Prostate gland (tissue), 2 donors: ENCODE data around the gene UBAC1. TPM values are rescaled to one million over a fixed set of nuclear protein-coding genes. Genes with fewer than 3 reads are reported as not detected.
"Not testable (repeated sequence)": the region's sequence is repeated elsewhere in the genome, so short reads cannot be mapped to it uniquely, and the experiment has no call there.

Source experiments
- DNase-seq: peaks from one replicate; pipeline ENCODE4 v3.0.0-alpha.2; 2019; ENCODE audit warnings: low spot score
- H3K27ac ChIP-seq, 2 donors: fragments of 200-600 bp; sonication (generic); 2 replicates each; pipeline ENCODE4 v1.5.1; 2017 to 2019
- H3K27me3 ChIP-seq: fragments of 200-600 bp; sonication (generic); replicated peaks from 2 replicates; pipeline ENCODE4 v1.5.1; 2019; ENCODE audit not compliant: insufficient read depth
- H3K36me3 ChIP-seq, 2 donors: fragments of 200-600 bp; sonication (generic); 1 replicate in 1 of 2; 2 replicates in 1 of 2; pipeline versions ENCODE4 v1.5.1 to v1.8.1; 2017 to 2019
- H3K4me1 ChIP-seq: fragments of 200-600 bp; sonication (generic); replicated peaks from 2 replicates; pipeline ENCODE4 v1.5.1; 2019
- H3K4me3 ChIP-seq, 2 donors: fragments of 200-600 bp; sonication (generic); 2 replicates each; pipeline ENCODE4 v1.5.1; 2017 to 2019
- H3K9me3 ChIP-seq: fragments of 200-600 bp; sonication (generic); 2 replicates; pipeline ENCODE4 v1.5.1; 2017
- POLR2A ChIP-seq: fragments of 450-650 bp; IDR thresholded peaks from one replicate; pipeline ENCODE4 v1.6.1; 2016; ENCODE audit warnings: antibody characterized with exemption, mild to moderate bottlenecking
- POLR2AphosphoS5 ChIP-seq: sonication (generic); formaldehyde crosslinking; IDR thresholded peaks from one replicate; pipeline ENCODE4 v1.6.1; 2017; ENCODE audit warnings: antibody characterized with exemption
- whole genome bisulfite sequencing: methylation state at CpG from one replicate; pipeline ENCODE4 v1.1.5; 2018; 5-methylcytosine and 5-hydroxymethylcytosine counted together
- intact Hi-C: fragments of 100-400 bp; cut with DNase I; formaldehyde crosslinking; loops from one replicate; pipeline ENCODE4 v1.14.2; 2022
- total RNA-seq, 2 donors: library from RNA; depleted of rRNA; stranded (reverse); fragments of >200 nt; gene quantifications; one replicate each; pipeline ENCODE4 v1.1.0, GENCODE V29; 2016
- TF ChIP-seq, protein P1 (sequence below), 4 experiments: fragments of 200-600 bp in 2 of 4; fragments of 450-650 bp in 2 of 4; sonication (generic) in 2 of 4; IDR thresholded peaks; 1 replicate in 3 of 4; 2 replicates in 1 of 4; pipeline ENCODE4 v1.5.1; 2016 to 2019; ENCODE audit warnings: antibody characterized with exemption in 4 of 4, mild to moderate bottlenecking in 2 of 4, moderate library complexity in 2 of 4

Gene UBAC1
- total RNA-seq, 2 donors from 2014 or later, result 53.7 to 59.1 TPM

GRCh38 chr9:135944444-135945252, 16.5 kb downstream of the UBAC1 start:
- no peaks in the 10 kb centered on the region for H3K4me1 ChIP-seq
- H3K36me3 ChIP-seq, result peaks cover 9 to 19% of the 10 kb centered on the region in 2 donors
- H3K9me3 ChIP-seq, result no peaks in the 10 kb centered on the region
- no peak overlapping the region for H3K27ac ChIP-seq
- 88% methylated on average over 36 of the region's 36 CpGs for WGBS
- no peaks in the 10 kb centered on the region for H3K27me3 ChIP-seq
- DNase-seq, result no peak
- TF ChIP-seq POLR2A (no peak), POLR2AphosphoS5 (no peak)
- TF ChIP-seq, protein P1, sequence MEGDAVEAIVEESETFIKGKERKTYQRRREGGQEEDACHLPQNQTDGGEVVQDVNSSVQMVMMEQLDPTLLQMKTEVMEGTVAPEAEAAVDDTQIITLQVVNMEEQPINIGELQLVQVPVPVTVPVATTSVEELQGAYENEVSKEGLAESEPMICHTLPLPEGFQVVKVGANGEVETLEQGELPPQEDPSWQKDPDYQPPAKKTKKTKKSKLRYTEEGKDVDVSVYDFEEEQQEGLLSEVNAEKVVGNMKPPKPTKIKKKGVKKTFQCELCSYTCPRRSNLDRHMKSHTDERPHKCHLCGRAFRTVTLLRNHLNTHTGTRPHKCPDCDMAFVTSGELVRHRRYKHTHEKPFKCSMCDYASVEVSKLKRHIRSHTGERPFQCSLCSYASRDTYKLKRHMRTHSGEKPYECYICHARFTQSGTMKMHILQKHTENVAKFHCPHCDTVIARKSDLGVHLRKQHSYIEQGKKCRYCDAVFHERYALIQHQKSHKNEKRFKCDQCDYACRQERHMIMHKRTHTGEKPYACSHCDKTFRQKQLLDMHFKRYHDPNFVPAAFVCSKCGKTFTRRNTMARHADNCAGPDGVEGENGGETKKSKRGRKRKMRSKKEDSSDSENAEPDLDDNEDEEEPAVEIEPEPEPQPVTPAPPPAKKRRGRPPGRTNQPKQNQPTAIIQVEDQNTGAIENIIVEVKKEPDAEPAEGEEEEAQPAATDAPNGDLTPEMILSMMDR (IDR thresholded peaks at IDR 0.05), result no peak
- H3K4me3 ChIP-seq, result no peak overlapping the region
- intact Hi-C loops, result no loop called here

DNA sequence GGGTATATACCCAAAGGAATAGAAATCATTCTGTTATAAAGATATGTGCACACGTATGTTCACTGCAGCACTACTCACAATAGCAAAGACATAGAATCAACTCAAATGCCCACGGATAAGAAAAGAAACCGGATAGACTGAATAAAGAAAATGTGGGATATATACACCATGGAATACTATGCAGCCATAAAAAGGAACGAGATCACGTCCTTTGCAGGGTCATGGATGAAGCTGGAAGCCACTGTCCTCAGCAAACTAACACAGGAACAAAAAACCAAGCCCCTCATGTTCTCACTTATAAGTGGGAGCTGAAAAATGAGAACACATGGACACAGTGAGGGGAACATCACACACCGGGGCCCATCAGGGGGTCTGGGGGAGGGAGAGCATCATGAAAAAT, 17.6 kb downstream of the UBAC1 start:
- peaks cover 10 to 19% of the 10 kb centered on the region in 2 donors for H3K36me3 ChIP-seq
- H3K27ac ChIP-seq, H3K4me3 ChIP-seq, H3K9me3 ChIP-seq, H3K4me1 ChIP-seq, H3K27me3 ChIP-seq, DNase-seq, intact Hi-C loops: not testable (repeated sequence)
- WGBS, result 98% methylated on average over 6 of the region's 6 CpGs

DNA sequence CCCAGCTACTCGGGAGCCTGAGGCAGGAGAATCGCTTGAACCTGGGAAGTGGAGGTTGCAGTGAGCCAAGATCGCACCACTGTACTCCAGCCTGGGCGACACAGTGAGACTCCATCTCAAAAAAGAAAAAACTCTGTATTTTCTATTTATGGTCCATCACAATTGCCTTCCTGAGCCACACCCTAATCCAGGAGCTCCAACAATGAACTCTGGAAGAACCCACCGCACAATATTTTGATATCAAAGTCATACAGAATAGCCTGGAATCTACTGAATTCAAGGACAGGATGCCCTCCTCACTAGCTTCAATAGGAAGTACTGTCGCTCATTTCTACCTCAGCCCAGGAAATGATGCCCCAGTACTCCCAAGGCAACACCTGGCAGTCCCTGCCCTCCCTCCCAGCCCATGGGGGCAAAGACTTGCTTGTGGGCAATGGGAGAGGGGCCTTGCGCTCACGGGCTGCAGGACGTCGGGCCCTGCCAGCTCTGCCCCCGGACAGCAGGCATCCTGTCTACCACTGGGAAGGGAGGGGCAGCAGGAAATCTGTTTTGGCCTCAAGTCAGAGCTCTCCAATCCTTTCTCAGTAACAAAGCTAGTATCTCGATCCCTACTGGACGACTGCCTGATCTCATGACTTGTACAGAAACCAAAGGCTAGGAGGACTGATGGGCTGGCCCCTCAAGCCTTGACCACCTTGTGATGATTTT, 19.7 kb downstream of the UBAC1 start:
- intact Hi-C loops, result no loop called here
- TF ChIP-seq POLR2A (no peak), POLR2AphosphoS5 (no peak)
- TF ChIP-seq, protein P1 (IDR thresholded peaks at IDR 0.05), result no peak
- Histone ChIP-seq H3K27me3 (no peaks in the 10 kb centered on the region), H3K9me3 (no peaks in the 10 kb centered on the region), H3K4me1 (no peaks in the 10 kb centered on the region), H3K36me3 (peaks cover 14 to 24% of the 10 kb centered on the region in 2 donors), H3K27ac (no peak overlapping the region), H3K4me3 (no peak overlapping the region)
- DNase-seq, result no peak
- 90% methylated on average over 13 of the region's 13 CpGs for WGBS

- Histone ChIP-seq H3K27me3 (no peaks in the 10 kb centered on the region), H3K27ac (no peak overlapping the region), H3K9me3 (no peaks in the 10 kb centered on the region), H3K36me3 (peaks cover 5 to 12% of the 10 kb centered on the region in 2 donors), H3K4me1 (no peaks in the 10 kb centered on the region), H3K4me3 (no peak overlapping the region)
- intact Hi-C loops, result no loop called here
- WGBS, result 84% methylated on average over 33 of the region's 33 CpGs
- DNase-seq, result no peak
- TF ChIP-seq, protein P1 (IDR thresholded peaks at IDR 0.05), result no peak
- TF ChIP-seq POLR2AphosphoS5 (no peak), POLR2A (no peak)
Measured at GRCh38 chr9:135939351-135940265, 21.6 kb downstream of the UBAC1 start.
